Neural progenitor cell (in vitro differentiated cells): Measurements from ENCODE around the gene TCEA3.

Experiments
- EZH2 ChIP-seq: fragments of 200-600 bp; sonication (generic); IDR thresholded peaks from 2 replicates; pipeline ENCODE4 v1.6.1; 2017; ENCODE audit warnings: antibody characterized with exemption, mild to moderate bottlenecking, moderate library complexity
- EZH2phosphoT487 ChIP-seq: fragments of 200-600 bp; sonication (generic); IDR thresholded peaks from 2 replicates; pipeline ENCODE4 v1.6.1; 2017; ENCODE audit warnings: antibody characterized with exemption

DNA sequence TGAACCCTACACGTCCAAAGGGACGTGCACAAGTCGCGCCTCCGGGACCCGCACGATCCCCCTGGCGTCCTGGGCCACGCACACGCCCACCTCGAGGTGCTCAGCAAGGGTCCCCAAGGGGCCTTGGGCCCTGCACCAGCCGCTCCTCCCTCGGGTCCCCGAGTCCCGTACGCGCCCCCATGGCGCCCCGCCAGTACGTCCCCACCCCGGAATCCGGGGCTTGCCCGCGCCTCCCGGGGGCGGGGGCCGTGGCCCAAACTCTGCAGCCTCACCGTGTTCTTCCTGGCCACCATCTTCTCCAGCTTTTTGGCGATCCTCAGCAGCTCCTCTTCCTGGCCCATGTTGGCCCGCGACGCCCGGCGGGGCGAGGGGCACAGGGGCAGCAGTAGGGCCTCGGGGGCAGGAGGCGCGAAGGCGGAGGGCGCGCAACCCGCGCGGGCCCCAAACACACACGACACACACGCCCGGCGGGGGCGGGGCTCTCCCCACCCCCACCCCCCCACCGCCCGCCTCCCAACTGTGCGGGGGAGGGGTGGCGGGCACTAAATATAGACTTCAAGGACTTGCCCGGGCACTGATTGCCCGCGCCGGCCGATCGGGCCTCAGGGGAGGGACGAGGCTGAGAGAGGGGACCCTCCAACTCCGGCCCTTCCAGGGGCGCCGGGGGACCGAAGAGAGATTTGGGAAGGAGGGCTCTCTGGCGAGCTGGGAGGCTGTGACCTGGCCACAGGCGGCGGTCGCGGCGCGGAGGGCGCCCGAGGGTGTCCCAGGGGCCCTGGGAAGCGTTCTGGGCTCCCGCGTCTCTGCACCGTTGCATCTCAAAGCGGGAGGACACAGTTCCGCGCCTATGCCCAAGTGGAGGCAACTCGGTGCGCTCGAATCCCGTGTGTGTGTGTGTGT is at the start of gene TCEA3:
- peak; percentile 97 for TF ChIP-seq EZH2phosphoT487
- peak; percentile 96 for TF ChIP-seq EZH2
